Measurements from ENCODE around the gene PI4KB. TPM values are rescaled to one million over a fixed set of nuclear protein-coding genes. Genes with fewer than 3 reads are reported as not detected.

The PI4KB gene
- total and polyA plus RNA-seq, 9 of the 15 experiments (the other 6 are each of a cell fraction or from before 2014, with no cell fraction given): 3.1 to 65.4 (median 45.1) TPM

- no peak overlapping the region for H3K27ac ChIP-seq (ENCODE audit: extremely low read depth, low read depth, low read length)
- ChIA-PET CTCF (ENCODE audit: low intra/inter-chr PET ratio) (no interaction called here), POLR2A (interaction anchor here (0.6 to 2.3 kb wide), 5 partner anchors 12 to 31 kb away, joined by 3 to 9 read pairs (median 3); no protein-coding TSS in a partner anchor)
- no peaks in the 10 kb centered on the region for H3K9me3 ChIP-seq (replicated peaks; ENCODE audit: control insufficient read depth, insufficient read depth, low read depth, low read length)
- H3K27me3 ChIP-seq (ENCODE audit: control insufficient read depth in 2 of 2, insufficient read depth in 2 of 2, low read length in 2 of 2): no peaks in the 10 kb centered on the region
- TF ChIP-seq LCOR (CRISPR knock-in tag; IDR thresholded peaks at IDR 0.05) (no peak), NR2C1 (IDR thresholded peaks at IDR 0.05) (no peak), NR2C1 (tag; IDR thresholded peaks at IDR 0.05) (no peak), C11orf30 (IDR thresholded peaks at IDR 0.05; ENCODE audit: low read depth) (no peak), ARID1B (IDR thresholded peaks at IDR 0.05) (no peak), SMC3 (conservative IDR thresholded peaks at IDR 0.05; ENCODE audit: insufficient read depth, low read depth, low read length) (no peak), CREBBP (IDR thresholded peaks at IDR 0.05; ENCODE audit: low read depth, low read length) (no peak), MTA1 (IDR thresholded peaks at IDR 0.05; ENCODE audit: borderline replicate concordance) (no peak), YBX1 (IDR thresholded peaks at IDR 0.05) (no peak), TAF9B (IDR thresholded peaks at IDR 0.05; ENCODE audit: partially characterized antibody) (no peak), PRDM10 (IDR thresholded peaks at IDR 0.05; ENCODE audit: partially characterized antibody) (no peak), ETS2 (tag; IDR thresholded peaks at IDR 0.05; ENCODE audit: borderline replicate concordance, poor library complexity, severe bottlenecking) (no peak), NR1H2 (CRISPR knock-in tag; IDR thresholded peaks at IDR 0.05) (no peak), FOXK1 (CRISPR knock-in tag; IDR thresholded peaks at IDR 0.05; ENCODE audit: borderline replicate concordance) (no peak), ELF1 (tag; IDR thresholded peaks at IDR 0.05) (no peak), ZNF347 (CRISPR knock-in tag; IDR thresholded peaks at IDR 0.05; ENCODE audit: low read depth) (no peak), SAFB (IDR thresholded peaks at IDR 0.05; ENCODE audit: borderline replicate concordance, low read depth, low read length) (no peak), GTF2A2 (tag; IDR thresholded peaks at IDR 0.05) (no peak), NR2C2 (CRISPR knock-in tag; IDR thresholded peaks at IDR 0.05) (no peak), NR2C2 (tag; IDR thresholded peaks at IDR 0.05) (no peak), NR2F6 (CRISPR knock-in tag; IDR thresholded peaks at IDR 0.05) (no peak), ZNF140 (CRISPR knock-in tag; IDR thresholded peaks at IDR 0.05) (no peak)
- no peak for FAIRE-seq
- intact Hi-C loops (cut with micrococcal nuclease): loop anchor here (5.0 to 10.0 kb wide), 3 partner anchors 59 to 391 kb away; partner anchors contain the start of gene ZNF687
- peaks cover 0 to 13% of the 10 kb centered on the region in 2 experiments; a peak in 3 of 5 replicates for H3K4me1 ChIP-seq (replicated peaks in 1 of 2; ENCODE audit: control insufficient read depth in 2 of 2, insufficient read depth in 2 of 2, low read length in 2 of 2)
- BruUV-seq (replicated peaks): no TSS peak
- H2AFZ ChIP-seq (ENCODE audit: low read depth, low read length): no peak overlapping the region
- H3K9me1 ChIP-seq (ENCODE audit: control insufficient read depth, insufficient read depth, low read length): no peaks in the 10 kb centered on the region
- no peak for DNase-seq (ENCODE audit: extremely low read depth in 1 of 4, low spot score in 3 of 4)
- H3K4me2 ChIP-seq (ENCODE audit: insufficient read depth, low read length): no peak overlapping the region
- peaks cover 33% of the 10 kb centered on the region; the same call in 2 of the 3 replicates for H3K36me3 ChIP-seq (ENCODE audit: control insufficient read depth, insufficient read depth, low read length)
- H3K79me2 ChIP-seq (ENCODE audit: control insufficient read depth, insufficient read depth, low read length): peaks cover 10% of the 10 kb centered on the region
- ATAC-seq: no peak
- no peak overlapping the region for H3K4me3 ChIP-seq
- in situ Hi-C loops (cut with MboI): no loop called here
- H3K9ac ChIP-seq (ENCODE audit: insufficient read depth in 1 of 2, low read depth in 2 of 2, low read length in 2 of 2): no peak overlapping the region
- H4K20me1 ChIP-seq (replicated peaks; ENCODE audit: control insufficient read depth, insufficient read depth, low read length): no peaks in the 10 kb centered on the region
- 67% methylated on average over 8 of the region's 9 CpGs for WGBS (ENCODE audit: insufficient coverage, low coverage, missing lambda C conversion rate)
These were observed 16.4 kb upstream of the PI4KB start for GRCh38 chr1:151343587-151343986.
